Anterior cingulate cortex (tissue), 58 donors: ENCODE data around the gene RGS5.
"Not testable (repeated sequence)": the region's sequence is repeated elsewhere in the genome, so short reads cannot be mapped to it uniquely, and the experiment has no call there.

Experiments
- DNase-seq, 58 donors: peaks; one replicate each; lab custom pipeline; 2025; lab: John Stamatoyannopoulos, UW

Gene RGS5

GRCh38 chr1:163202833-163203451 lies at the start of gene RGS5:
Gene RGS5, minus strand, starts transcription at chr1:163202916. Its CDS starts 81 bp downstream, at chr1:163202835.
- no peak for DNase-seq

GRCh38 chr1:163250382-163250974 lies 47.8 kb upstream of the RGS5 start:
- no peak for DNase-seq

GRCh38 chr1:163248064-163248463 lies 45.3 kb upstream of the RGS5 start:
- no peak for DNase-seq

- not testable (repeated sequence) for DNase-seq
Measured at GRCh38 chr1:163244648-163245047, 41.9 kb upstream of the RGS5 start.

- no peak for DNase-seq
Measured at GRCh38 chr1:163241746-163242145, 39.0 kb upstream of the RGS5 start.

- no peak for DNase-seq
Measured at GRCh38 chr1:163240705-163241104, 38.0 kb upstream of the RGS5 start.

- DNase-seq, result not testable (repeated sequence)
Measured at GRCh38 chr1:163233643-163234042, 30.9 kb upstream of the RGS5 start.

GRCh38 chr1:163231385-163231784 lies 28.7 kb upstream of the RGS5 start:
- DNase-seq, result no peak

- no peak for DNase-seq
Measured at GRCh38 chr1:163230827-163231226, 28.1 kb upstream of the RGS5 start.

- DNase-seq, result not testable (repeated sequence)
Measured at GRCh38 chr1:163228271-163228670, 25.6 kb upstream of the RGS5 start.

GRCh38 chr1:163227126-163227525 lies 24.4 kb upstream of the RGS5 start:
- no peak for DNase-seq

- DNase-seq, result no peak
Measured at GRCh38 chr1:163213626-163214025, 10.9 kb upstream of the RGS5 start.

- no peak for DNase-seq
Measured at GRCh38 chr1:163211667-163212066, 9.0 kb upstream of the RGS5 start.

- DNase-seq, result no peak
Measured at GRCh38 chr1:163205513-163205912, 2.8 kb upstream of the RGS5 start.

- DNase-seq, result no peak
Measured at GRCh38 chr1:163203561-163203960, 845 bp upstream of the RGS5 start.

- DNase-seq, result no peak
Measured at GRCh38 chr1:163201906-163202305, 810 bp downstream of the RGS5 start.

- no peak for DNase-seq
Measured at GRCh38 chr1:163197022-163197421, 5.7 kb downstream of the RGS5 start.

- no peak for DNase-seq
Measured at GRCh38 chr1:163196449-163196787, 6.3 kb downstream of the RGS5 start.

- DNase-seq, result no peak
Measured at GRCh38 chr1:163195728-163196448, 6.8 kb downstream of the RGS5 start.

- no peak for DNase-seq
Measured at GRCh38 chr1:163191301-163191700, 11.4 kb downstream of the RGS5 start.

GRCh38 chr1:163188947-163189346 lies 13.8 kb downstream of the RGS5 start:
- DNase-seq, result no peak

- DNase-seq, result no peak
Measured at GRCh38 chr1:163187849-163188248, 14.9 kb downstream of the RGS5 start.
